Gastroesophageal sphincter (tissue), 3 donors: Measurements from ENCODE around the gene FAM228A.

Source experiments
- CTCF ChIP-seq, 4 experiments: fragments of 200-600 bp in 2 of 4; fragments of 450-650 bp in 2 of 4; sonication (generic) in 1 of 4; IDR thresholded peaks; one replicate each; pipeline ENCODE4 v1.5.1; 2017 to 2019; ENCODE audit warnings: antibody characterized with exemption in 4 of 4, mild to moderate bottlenecking in 2 of 4, moderate library complexity in 2 of 4
- EP300 ChIP-seq: sonication (generic); formaldehyde crosslinking; IDR thresholded peaks from one replicate; pipeline ENCODE4 v1.6.1; 2017; ENCODE audit warnings: antibody characterized with exemption, mild to moderate bottlenecking
- POLR2AphosphoS5 ChIP-seq: sonication (generic); formaldehyde crosslinking; IDR thresholded peaks from one replicate; pipeline ENCODE4 v1.6.1; 2017; ENCODE audit warnings: antibody characterized with exemption

- peak in 3 of 4 experiments; percentile 25 to 72 (median 29) for TF ChIP-seq CTCF (IDR thresholded peaks at IDR 0.05)
- no peak for TF ChIP-seq EP300
- no peak for TF ChIP-seq POLR2AphosphoS5
Observed at GRCh38 chr2:24164416-24164973, 10.4 kb upstream of the FAM228A start.
